NB4 (cell line): ENCODE data around the gene ABCC4.
"Not testable (repeated sequence)": the region's sequence is repeated elsewhere in the genome, so short reads cannot be mapped to it uniquely, and the experiment has no call there.

Experiments used
- DNase-seq: peaks from one replicate; pipeline ENCODE4 v3.0.0; 2010; ENCODE audit warnings: low read depth
- H3K4me3 ChIP-seq: one replicate; pipeline ENCODE4 v1.5.1; 2011; ENCODE audit warnings: mild to moderate bottlenecking, low read depth, low read length, moderate library complexity
- MAX ChIP-seq: IDR thresholded peaks from 2 replicates; pipeline ENCODE4 v1.6.1; 2011; ENCODE audit warnings: low read depth, low read length
- MYC ChIP-seq: IDR thresholded peaks from 2 replicates; pipeline ENCODE4 v1.6.1; 2011; ENCODE audit warnings: low read depth, low read length
- POLR2A ChIP-seq: IDR thresholded peaks from 2 replicates; pipeline ENCODE4 v1.6.1; 2011; ENCODE audit warnings: mild to moderate bottlenecking; ENCODE audit not compliant: insufficient read length; ENCODE audit errors: extremely low read depth
- TF ChIP-seq, protein P1 (sequence below): IDR thresholded peaks from one replicate; pipeline ENCODE4 v1.5.1; 2012; ENCODE audit warnings: low read depth, low read length

The ABCC4 gene

GRCh38 chr13:95275322-95276036, 25.8 kb downstream of the ABCC4 start:
- no peak overlapping the region for H3K4me3 ChIP-seq
- no peak for DNase-seq
- TF ChIP-seq, protein P1, sequence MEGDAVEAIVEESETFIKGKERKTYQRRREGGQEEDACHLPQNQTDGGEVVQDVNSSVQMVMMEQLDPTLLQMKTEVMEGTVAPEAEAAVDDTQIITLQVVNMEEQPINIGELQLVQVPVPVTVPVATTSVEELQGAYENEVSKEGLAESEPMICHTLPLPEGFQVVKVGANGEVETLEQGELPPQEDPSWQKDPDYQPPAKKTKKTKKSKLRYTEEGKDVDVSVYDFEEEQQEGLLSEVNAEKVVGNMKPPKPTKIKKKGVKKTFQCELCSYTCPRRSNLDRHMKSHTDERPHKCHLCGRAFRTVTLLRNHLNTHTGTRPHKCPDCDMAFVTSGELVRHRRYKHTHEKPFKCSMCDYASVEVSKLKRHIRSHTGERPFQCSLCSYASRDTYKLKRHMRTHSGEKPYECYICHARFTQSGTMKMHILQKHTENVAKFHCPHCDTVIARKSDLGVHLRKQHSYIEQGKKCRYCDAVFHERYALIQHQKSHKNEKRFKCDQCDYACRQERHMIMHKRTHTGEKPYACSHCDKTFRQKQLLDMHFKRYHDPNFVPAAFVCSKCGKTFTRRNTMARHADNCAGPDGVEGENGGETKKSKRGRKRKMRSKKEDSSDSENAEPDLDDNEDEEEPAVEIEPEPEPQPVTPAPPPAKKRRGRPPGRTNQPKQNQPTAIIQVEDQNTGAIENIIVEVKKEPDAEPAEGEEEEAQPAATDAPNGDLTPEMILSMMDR, result no peak
- no peak for TF ChIP-seq POLR2A
- TF ChIP-seq MYC, result no peak
- no peak for TF ChIP-seq MAX

GRCh38 chr13:95273592-95274132, 27.6 kb downstream of the ABCC4 start:
- H3K4me3 ChIP-seq, DNase-seq: not testable (repeated sequence)

DNA sequence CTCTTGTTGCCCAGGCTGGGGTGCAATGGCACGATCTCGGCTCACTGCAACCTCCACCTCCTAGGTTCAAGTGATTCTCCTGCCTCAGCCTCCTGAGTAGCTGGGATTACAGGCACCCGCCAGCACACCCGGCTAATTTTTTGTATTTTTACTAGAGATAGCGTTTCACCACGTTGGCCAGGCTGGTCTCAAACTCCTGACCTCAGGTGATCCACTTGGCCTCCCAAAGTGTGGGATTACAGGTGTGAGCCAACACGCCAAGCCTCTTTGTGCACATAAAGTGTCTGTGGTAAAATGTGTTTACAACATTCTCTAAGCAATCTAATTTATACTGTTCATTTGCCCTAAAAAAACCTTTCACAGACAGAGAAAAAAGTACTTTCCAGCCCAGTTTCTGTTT, 29.2 kb downstream of the ABCC4 start:
- H3K4me3 ChIP-seq, result not testable (repeated sequence)

DNA sequence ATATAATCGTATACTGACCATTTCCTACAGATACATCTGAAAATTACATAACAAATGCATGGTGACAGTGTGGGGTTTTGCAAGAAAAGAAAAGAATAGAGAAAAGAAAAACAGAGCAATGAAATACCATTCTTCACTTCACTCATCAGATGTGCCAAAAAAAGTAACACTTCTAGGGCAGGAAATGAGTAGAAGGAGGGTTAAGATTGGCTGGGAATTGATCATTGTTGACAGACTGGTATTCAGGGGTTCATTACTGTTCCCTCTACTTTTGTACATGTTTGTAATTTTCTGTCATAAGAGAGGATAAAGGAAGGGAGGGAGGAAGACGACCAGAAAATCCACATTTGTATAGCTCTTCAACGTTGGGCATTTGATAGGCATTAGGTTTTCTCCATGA, 31.5 kb downstream of the ABCC4 start:
- TF ChIP-seq MYC (no peak), POLR2A (no peak), MAX (no peak)
- TF ChIP-seq, protein P1, result no peak
- no peak for DNase-seq
- H3K4me3 ChIP-seq, result no peak overlapping the region

More for the DNA sequence above, 29.2 kb downstream of the ABCC4 start:
- DNase-seq, result not testable (repeated sequence)

DNA sequence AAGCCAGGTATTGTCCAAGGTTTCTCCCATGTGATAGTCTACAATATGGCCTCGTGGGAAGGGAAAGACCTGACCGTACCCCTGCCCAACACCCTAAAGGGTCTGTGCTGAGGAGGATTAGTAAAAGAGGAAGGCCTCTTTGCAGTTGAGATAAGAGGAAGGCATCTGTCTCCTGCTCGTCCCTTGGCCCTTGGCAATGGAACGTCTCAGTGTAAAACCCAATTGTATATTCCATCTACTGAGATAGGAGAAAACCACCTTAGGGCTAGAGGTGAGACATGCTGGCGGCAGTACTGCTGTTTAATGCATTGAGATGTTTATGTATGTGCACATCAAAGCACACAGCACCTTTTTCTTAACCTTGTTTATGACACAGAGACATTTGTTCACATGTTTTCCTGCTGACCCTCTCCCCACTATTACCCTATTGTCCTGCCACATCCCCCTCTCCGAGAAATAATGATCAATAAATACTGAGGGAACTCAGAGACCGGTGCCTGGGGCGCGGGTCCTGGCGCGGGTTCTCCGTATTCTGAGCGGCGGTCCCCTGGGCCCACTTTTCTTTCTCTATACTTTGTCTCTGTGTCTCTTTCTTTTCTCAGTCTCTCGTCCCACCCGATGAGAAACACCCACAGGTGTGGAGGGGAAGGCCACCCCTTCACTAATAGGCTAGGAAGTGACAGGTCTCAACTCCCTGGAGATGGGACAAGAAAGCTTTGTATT, 32.7 kb downstream of the ABCC4 start:
- not testable (repeated sequence) for DNase-seq, H3K4me3 ChIP-seq

DNA sequence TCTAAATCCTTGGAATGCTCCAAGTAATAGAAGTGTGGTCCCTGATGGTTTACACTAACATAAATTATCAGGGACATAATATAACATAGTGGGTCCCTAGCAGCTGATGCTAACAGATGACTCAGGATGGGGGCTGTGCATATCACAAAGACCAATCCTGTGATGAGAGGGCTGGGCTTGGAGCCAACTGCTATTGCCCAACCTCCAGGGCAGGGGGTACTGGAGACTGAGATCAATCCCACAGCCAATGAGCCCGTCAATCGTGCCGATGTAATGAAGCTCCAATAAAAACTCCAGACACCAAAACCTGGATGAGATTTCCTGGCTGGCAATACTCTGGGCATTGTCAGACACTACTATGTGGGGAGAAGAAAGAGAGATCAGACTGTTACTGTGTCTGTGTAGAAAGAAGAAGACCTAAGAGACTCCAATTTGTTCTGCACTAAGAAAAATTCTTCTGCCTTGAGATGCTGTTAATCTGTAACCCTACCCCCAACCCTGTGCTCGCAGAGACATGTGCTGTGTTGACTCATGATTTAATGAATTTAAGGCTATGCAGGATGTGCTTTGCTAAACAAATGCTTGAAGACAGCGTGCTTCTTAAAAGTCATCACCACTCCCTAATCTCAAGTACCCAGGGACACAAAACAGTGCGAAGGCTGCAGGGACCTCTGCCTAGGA, 33.4 kb downstream of the ABCC4 start:
- TF ChIP-seq, protein P1, result no peak
- DNase-seq, result peak; percentile 11
- no peak overlapping the region for H3K4me3 ChIP-seq

GRCh38 chr13:95264225-95264624, 37.0 kb downstream of the ABCC4 start:
- no peak for DNase-seq
- no peak overlapping the region for H3K4me3 ChIP-seq
- TF ChIP-seq MAX (no peak), MYC (no peak), POLR2A (no peak)
- TF ChIP-seq, protein P1, result no peak
